Spleen (tissue), 11 donors: ENCODE data around the gene FAM180B. TPM values are rescaled to one million over a fixed set of nuclear protein-coding genes. Genes with fewer than 3 reads are reported as not detected.

Experiments
- DNase-seq: peaks from one replicate; pipeline ENCODE4 v3.0.0-alpha.2; 2020
- H3K27ac ChIP-seq, 8 donors: fragments of 200-600 bp; sonication (generic) in 7 of 8; 1 replicate in 4 of 8; 2 replicates in 4 of 8; pipeline versions ENCODE4 v1.5.0 to v1.8.0; 2016 to 2021; ENCODE audit warnings: inconsistent platforms in 4 of 8, mild to moderate bottlenecking in 4 of 8, moderate library complexity in 1 of 8
- H3K27me3 ChIP-seq, 7 donors: fragments of 200-600 bp; sonication (generic) in 6 of 7; replicated peaks in 1 of 7; 1 replicate in 4 of 7; 2 replicates in 3 of 7; pipeline versions ENCODE4 v1.5.0 to v1.8.0; 2016 to 2021; ENCODE audit warnings: inconsistent platforms in 3 of 7, mild to moderate bottlenecking in 1 of 7
- H3K36me3 ChIP-seq, 6 donors: fragments of 200-600 bp; sonication (generic) in 5 of 6; 1 replicate in 4 of 6; 2 replicates in 2 of 6; pipeline versions ENCODE4 v1.5.0 to v1.8.0; 2016 to 2021; ENCODE audit warnings: inconsistent platforms in 2 of 6
- H3K4me1 ChIP-seq, 6 donors: fragments of 200-600 bp; sonication (generic) in 5 of 6; 1 replicate in 3 of 6; 2 replicates in 3 of 6; pipeline versions ENCODE4 v1.5.0 to v1.8.0; 2016 to 2021; ENCODE audit warnings: inconsistent platforms in 3 of 6
- H3K4me3 ChIP-seq, 8 donors: fragments of 200-600 bp; sonication (generic) in 7 of 8; 1 replicate in 4 of 8; 2 replicates in 4 of 8; pipeline versions ENCODE4 v1.5.0 to v1.8.0; 2016 to 2021; ENCODE audit warnings: inconsistent platforms in 4 of 8, mild to moderate bottlenecking in 4 of 8, moderate library complexity in 2 of 8
- H3K9me3 ChIP-seq, 8 donors: fragments of 200-600 bp; sonication (generic) in 7 of 8; 1 replicate in 4 of 8; 2 replicates in 4 of 8; pipeline versions ENCODE4 v1.5.0 to v1.8.0; 2016 to 2021; ENCODE audit warnings: inconsistent platforms in 4 of 8
- POLR2A ChIP-seq, 3 donors: fragments of 450-650 bp; IDR thresholded peaks; one replicate each; pipeline ENCODE4 v1.5.1; 2017; ENCODE audit warnings: antibody characterized with exemption in 3 of 3, mild to moderate bottlenecking in 1 of 3
- POLR2AphosphoS5 ChIP-seq, 3 donors: sonication (generic); formaldehyde crosslinking; IDR thresholded peaks; one replicate each; pipeline ENCODE4 v1.5.1; 2017; ENCODE audit warnings: antibody characterized with exemption in 3 of 3
- WGBS, 5 donors: extraction: QIAGEN DNeasy Blood & Tissue Kit in 3 of 5; methylation state at CpG; one replicate each; pipeline versions ENCODE4 v1.1.5 to v1.1.7; 2013 to 2018; 5-methylcytosine and 5-hydroxymethylcytosine counted together
- intact Hi-C: fragments of 100-400 bp; cut with DNase I; formaldehyde crosslinking; loops from one replicate; pipeline ENCODE4 v1.15.0; 2023; ENCODE audit warnings: low total_unique reads
- polyA plus RNA-seq, 3 donors: library from polyadenylated mRNA; stranded (reverse); fragments of 200-250 nt; gene quantifications; one replicate each; pipeline ENCODE4 v1.2.1, GENCODE V29; 2013
- total RNA-seq, 7 donors: library from RNA; depleted of rRNA in 3 of 7; stranded (reverse); fragments of >200 nt in 3 of 7; fragmentation: NEBNext Ultra II Directional in 4 of 7; extraction: Animal tissue kit (Norgen Biotek cat#: 25700) in 4 of 7; gene quantifications; one replicate each; pipeline versions ENCODE4 v1.1.0 to v1.2.1, GENCODE V29; 2016 to 2021
- TF ChIP-seq, protein P1 (sequence below), 11 experiments: fragments of 200-600 bp in 7 of 11; fragments of 450-650 bp in 4 of 11; sonication (generic) in 4 of 11; IDR thresholded peaks in 8 of 11; conservative IDR thresholded peaks in 3 of 11; 1 replicate in 7 of 11; 2 replicates in 4 of 11; pipeline versions ENCODE4 v1.4.0 to v1.8.0; 2016 to 2021; ENCODE audit warnings: antibody characterized with exemption in 11 of 11, inconsistent platforms in 4 of 11, mild to moderate bottlenecking in 1 of 11
- donor health status: healthy with polysubstance abuse.
- donor health status: DM: no; HTN: no; CAD: no; lungs with moderate emphysema.
- donor health status: DM: no; HTN: no; CAD: no.
- donor health status: Bipolar disorder and iron deficiency.
- donor health status: healthy.
- donor health status: DM: no; HTN: no; CAD: no.
- donor health status: DM: yes; HTN: yes; CAD: no.

The FAM180B gene
- total and polyA plus RNA-seq, 10 donors: 0.07 to 0.22 TPM; not detected in 8

- H3K9me3 ChIP-seq: no peaks in the 10 kb centered on the region
- DNase-seq: peak; percentile 5
- no peaks in the 10 kb centered on the region for H3K27me3 ChIP-seq
- H3K4me1 ChIP-seq: peaks cover 6 to 33% (median 18%) of the 10 kb centered on the region in 6 donors
- 91 to 98% (median 94%) methylated on average over 5 of the region's 5 CpGs for WGBS, 5 donors
- no peak overlapping the region for H3K27ac ChIP-seq
- peaks cover 7 to 65% (median 48%) of the 10 kb centered on the region in 6 donors for H3K36me3 ChIP-seq
- no peak overlapping the region for H3K4me3 ChIP-seq
- intact Hi-C loops: no loop called here
- TF ChIP-seq POLR2A (IDR thresholded peaks at IDR 0.05) (no peak), POLR2AphosphoS5 (IDR thresholded peaks at IDR 0.05) (no peak)
- TF ChIP-seq, protein P1, sequence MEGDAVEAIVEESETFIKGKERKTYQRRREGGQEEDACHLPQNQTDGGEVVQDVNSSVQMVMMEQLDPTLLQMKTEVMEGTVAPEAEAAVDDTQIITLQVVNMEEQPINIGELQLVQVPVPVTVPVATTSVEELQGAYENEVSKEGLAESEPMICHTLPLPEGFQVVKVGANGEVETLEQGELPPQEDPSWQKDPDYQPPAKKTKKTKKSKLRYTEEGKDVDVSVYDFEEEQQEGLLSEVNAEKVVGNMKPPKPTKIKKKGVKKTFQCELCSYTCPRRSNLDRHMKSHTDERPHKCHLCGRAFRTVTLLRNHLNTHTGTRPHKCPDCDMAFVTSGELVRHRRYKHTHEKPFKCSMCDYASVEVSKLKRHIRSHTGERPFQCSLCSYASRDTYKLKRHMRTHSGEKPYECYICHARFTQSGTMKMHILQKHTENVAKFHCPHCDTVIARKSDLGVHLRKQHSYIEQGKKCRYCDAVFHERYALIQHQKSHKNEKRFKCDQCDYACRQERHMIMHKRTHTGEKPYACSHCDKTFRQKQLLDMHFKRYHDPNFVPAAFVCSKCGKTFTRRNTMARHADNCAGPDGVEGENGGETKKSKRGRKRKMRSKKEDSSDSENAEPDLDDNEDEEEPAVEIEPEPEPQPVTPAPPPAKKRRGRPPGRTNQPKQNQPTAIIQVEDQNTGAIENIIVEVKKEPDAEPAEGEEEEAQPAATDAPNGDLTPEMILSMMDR (IDR thresholded peaks at IDR 0.05 in 8 of 11, conservative IDR thresholded peaks at IDR 0.05 in 3 of 11): no peak
Observed at GRCh38 chr11:47583844-47584243, 2.6 kb upstream of the FAM180B start.

- no peak overlapping the region for H3K4me3 ChIP-seq
- H3K36me3 ChIP-seq: peaks cover 4 to 44% (median 31%) of the 10 kb centered on the region in 6 donors
- H3K4me1 ChIP-seq: peaks cover 0 to 23% (median 5%) of the 10 kb centered on the region in 6 donors
- H3K9me3 ChIP-seq: no peaks in the 10 kb centered on the region
- intact Hi-C loops: no loop called here
- H3K27me3 ChIP-seq: peaks cover 0 to 16% (median 0%) of the 10 kb centered on the region in 7 donors
- TF ChIP-seq POLR2AphosphoS5 (IDR thresholded peaks at IDR 0.05): no peak
- TF ChIP-seq, protein P1 (IDR thresholded peaks at IDR 0.05 in 8 of 11, conservative IDR thresholded peaks at IDR 0.05 in 3 of 11): no peak
- no peak for TF ChIP-seq POLR2A (IDR thresholded peaks at IDR 0.05)
- H3K27ac ChIP-seq: no peak overlapping the region
- 54 to 79% (median 59%) methylated on average over 6 of the region's 6 CpGs for WGBS, 5 donors
- peak; percentile 4 for DNase-seq
Observed at GRCh38 chr11:47587039-47587716, 700 bp downstream of the FAM180B start.

DNA sequence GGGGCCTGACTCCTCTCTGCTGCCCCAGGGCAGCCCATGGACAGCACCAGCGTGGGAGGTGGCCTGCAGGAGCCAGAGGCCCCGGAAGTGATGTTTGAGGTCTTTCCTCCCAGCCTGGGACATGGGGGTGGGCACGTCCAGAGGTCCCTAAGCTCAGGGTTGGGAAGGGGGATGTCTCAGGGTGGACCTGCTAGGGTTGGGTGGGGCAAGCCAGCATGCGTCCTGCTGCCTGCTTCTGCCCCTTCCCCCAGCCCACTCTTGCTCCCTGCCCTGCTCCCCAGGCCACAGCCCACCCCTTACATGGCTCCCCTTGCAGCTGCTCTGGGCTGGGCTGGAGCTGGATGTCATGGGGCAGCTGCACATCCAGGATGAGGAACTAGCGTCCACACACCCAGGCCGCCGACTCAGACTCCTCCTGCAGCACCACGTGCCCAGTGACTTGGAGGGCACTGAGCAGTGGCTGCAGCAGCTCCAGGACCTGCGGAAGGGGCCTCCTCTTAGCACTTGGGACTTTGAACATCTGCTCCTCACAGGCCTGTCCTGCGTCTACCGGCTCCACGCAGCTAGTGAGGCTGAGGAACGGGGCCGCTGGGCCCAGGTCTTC, 1.3 kb downstream of the FAM180B start:
- TF ChIP-seq POLR2AphosphoS5 (IDR thresholded peaks at IDR 0.05): peak in 2 of 3 donors; percentile 45 to 65
- TF ChIP-seq, protein P1 (IDR thresholded peaks at IDR 0.05 in 8 of 11, conservative IDR thresholded peaks at IDR 0.05 in 3 of 11): no peak
- no peak for TF ChIP-seq POLR2A (IDR thresholded peaks at IDR 0.05)
- Histone ChIP-seq H3K9me3 (no peaks in the 10 kb centered on the region), H3K4me1 (peaks cover 0 to 26% (median 5%) of the 10 kb centered on the region in 6 donors), H3K36me3 (peaks cover 4 to 37% (median 24%) of the 10 kb centered on the region in 6 donors), H3K27ac (peak overlapping the region in 1 of 8 donors; percentile 26), H3K4me3 (no peak overlapping the region), H3K27me3 (peaks cover 0 to 23% (median 4%) of the 10 kb centered on the region in 7 donors)
- WGBS, 5 donors: 35 to 69% (median 45%) methylated on average over 9 to 14 of the region's 14 CpGs
- intact Hi-C loops: no loop called here
- DNase-seq: peak; percentile 87

DNA sequence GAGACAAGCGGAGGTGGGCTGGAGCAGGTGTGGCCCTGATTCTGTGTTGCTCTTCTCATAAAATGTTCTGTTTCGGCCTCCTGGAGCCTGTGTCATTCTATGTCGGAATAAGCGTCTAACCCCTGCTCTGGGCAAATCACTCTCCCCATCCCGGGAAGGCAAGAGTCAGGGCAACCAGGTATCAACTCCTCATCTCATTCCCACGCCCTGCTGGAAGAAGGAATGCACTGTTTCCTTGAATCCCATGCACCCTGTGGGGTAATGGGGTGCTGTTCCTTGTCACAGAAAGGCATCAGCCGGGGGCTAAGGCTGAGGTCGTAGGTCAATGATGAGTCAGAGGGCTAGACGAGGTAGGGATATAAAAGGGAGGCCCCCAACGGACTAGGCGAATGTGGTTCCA, 2.6 kb downstream of the FAM180B start:
- Histone ChIP-seq H3K27ac (no peak overlapping the region), H3K4me3 (peak overlapping the region in 2 of 8 donors; percentile 15 to 58), H3K9me3 (no peaks in the 10 kb centered on the region), H3K4me1 (peaks cover 0 to 39% (median 14%) of the 10 kb centered on the region in 6 donors), H3K27me3 (peaks cover 0 to 36% (median 17%) of the 10 kb centered on the region in 7 donors), H3K36me3 (peaks cover 0 to 24% (median 11%) of the 10 kb centered on the region in 6 donors)
- intact Hi-C loops: no loop called here
- TF ChIP-seq POLR2AphosphoS5 (IDR thresholded peaks at IDR 0.05): no peak
- TF ChIP-seq, protein P1 (IDR thresholded peaks at IDR 0.05 in 8 of 11, conservative IDR thresholded peaks at IDR 0.05 in 3 of 11): no peak
- no peak for TF ChIP-seq POLR2A (IDR thresholded peaks at IDR 0.05)
- DNase-seq: peak; percentile 24
- WGBS, 5 donors: 88 to 91% (median 88%) methylated on average over 11 of the region's 11 CpGs
